ENCODE data around the gene UGT2A3. TPM values are rescaled to one million over a fixed set of nuclear protein-coding genes. Genes with fewer than 3 reads are reported as not detected.

UGT2A3 gene
- total RNA-seq, 1 experiment from 2014 or later: not detected

- DNase-seq (ENCODE audit: unreplicated experiment): no peak
- no TSS peak for BruUV-seq (replicated peaks)
- H3K36me3 Mint-ChIP-seq (ENCODE audit: insufficient read depth, unreplicated experiment): no peaks in the 10 kb centered on the region
- POLR2A ChIA-PET: no interaction called here
- H3K9me3 Mint-ChIP-seq (ENCODE audit: unreplicated experiment): no peaks in the 10 kb centered on the region
- H3K4me1 Mint-ChIP-seq (ENCODE audit: insufficient read depth, unreplicated experiment): no peaks in the 10 kb centered on the region
- no peak overlapping the region for H3K4me3 Mint-ChIP-seq (ENCODE audit: unreplicated experiment)
- no peaks in the 10 kb centered on the region for H3K27me3 Mint-ChIP-seq (ENCODE audit: insufficient read depth, unreplicated experiment)
- CTCF ChIA-PET: no interaction called here
- no peak overlapping the region for H3K27ac Mint-ChIP-seq (ENCODE audit: low read depth, unreplicated experiment)
- TF ChIP-seq CTCF (IDR thresholded peaks at IDR 0.05; ENCODE audit: unreplicated experiment): no peak
- intact Hi-C loops (cut with micrococcal nuclease): no loop called here
Measured at GRCh38 chr4:68985442-68985841, 33.8 kb upstream of the UGT2A3 start.

GRCh38 chr4:68984947-68985346 is 33.3 kb upstream of the UGT2A3 start:
- no peak overlapping the region for H3K4me3 Mint-ChIP-seq (ENCODE audit: unreplicated experiment)
- POLR2A ChIA-PET: no interaction called here
- CTCF ChIA-PET: interaction anchor here (0.6 kb wide), 1 partner anchor 80 kb away, joined by 3 read pairs; no protein-coding TSS in a partner anchor
- DNase-seq (ENCODE audit: unreplicated experiment): no peak
- intact Hi-C loops (cut with micrococcal nuclease): no loop called here
- H3K27ac Mint-ChIP-seq (ENCODE audit: low read depth, unreplicated experiment): no peak overlapping the region
- H3K36me3 Mint-ChIP-seq (ENCODE audit: insufficient read depth, unreplicated experiment): no peaks in the 10 kb centered on the region
- no peaks in the 10 kb centered on the region for H3K4me1 Mint-ChIP-seq (ENCODE audit: insufficient read depth, unreplicated experiment)
- no peaks in the 10 kb centered on the region for H3K9me3 Mint-ChIP-seq (ENCODE audit: unreplicated experiment)
- H3K27me3 Mint-ChIP-seq (ENCODE audit: insufficient read depth, unreplicated experiment): no peaks in the 10 kb centered on the region
- no TSS peak for BruUV-seq (replicated peaks)
- TF ChIP-seq CTCF (IDR thresholded peaks at IDR 0.05; ENCODE audit: unreplicated experiment): no peak

- no peaks in the 10 kb centered on the region for H3K4me1 Mint-ChIP-seq (ENCODE audit: insufficient read depth, unreplicated experiment)
Measured at GRCh38 chr4:68963374-68963773, 11.8 kb upstream of the UGT2A3 start.

GRCh38 chr4:68962868-68963267 is 11.3 kb upstream of the UGT2A3 start:
- no TSS peak for BruUV-seq (replicated peaks)
- intact Hi-C loops (cut with micrococcal nuclease): no loop called here
- Mint-ChIP-seq H3K36me3 (ENCODE audit: insufficient read depth, unreplicated experiment) (no peaks in the 10 kb centered on the region), H3K4me1 (ENCODE audit: insufficient read depth, unreplicated experiment) (no peaks in the 10 kb centered on the region), H3K9me3 (ENCODE audit: unreplicated experiment) (no peaks in the 10 kb centered on the region), H3K4me3 (ENCODE audit: unreplicated experiment) (no peak overlapping the region), H3K27ac (ENCODE audit: low read depth, unreplicated experiment) (no peak overlapping the region), H3K27me3 (ENCODE audit: insufficient read depth, unreplicated experiment) (no peaks in the 10 kb centered on the region)
- ChIA-PET POLR2A (no interaction called here), CTCF (no interaction called here)
- DNase-seq (ENCODE audit: unreplicated experiment): no peak
- no peak for TF ChIP-seq CTCF (IDR thresholded peaks at IDR 0.05; ENCODE audit: unreplicated experiment)

More at GRCh38 chr4:68963374-68963773, 11.8 kb upstream of the UGT2A3 start:
- Mint-ChIP-seq H3K4me3 (ENCODE audit: unreplicated experiment) (no peak overlapping the region), H3K36me3 (ENCODE audit: insufficient read depth, unreplicated experiment) (no peaks in the 10 kb centered on the region), H3K27me3 (ENCODE audit: insufficient read depth, unreplicated experiment) (no peaks in the 10 kb centered on the region), H3K27ac (ENCODE audit: low read depth, unreplicated experiment) (no peak overlapping the region), H3K9me3 (ENCODE audit: unreplicated experiment) (no peaks in the 10 kb centered on the region)
- no TSS peak for BruUV-seq (replicated peaks)
- ChIA-PET POLR2A (no interaction called here), CTCF (no interaction called here)
- intact Hi-C loops (cut with micrococcal nuclease): no loop called here
- no peak for DNase-seq (ENCODE audit: unreplicated experiment)
- no peak for TF ChIP-seq CTCF (IDR thresholded peaks at IDR 0.05; ENCODE audit: unreplicated experiment)
